HS-27A (cell line): ENCODE measurements around the gene STARD13.

Experiments used
- DNase-seq: peaks from one replicate; pipeline ENCODE4 v3.0.0-alpha.2; 2012; ENCODE audit warnings: low read depth, missing footprints

STARD13 gene

DNA sequence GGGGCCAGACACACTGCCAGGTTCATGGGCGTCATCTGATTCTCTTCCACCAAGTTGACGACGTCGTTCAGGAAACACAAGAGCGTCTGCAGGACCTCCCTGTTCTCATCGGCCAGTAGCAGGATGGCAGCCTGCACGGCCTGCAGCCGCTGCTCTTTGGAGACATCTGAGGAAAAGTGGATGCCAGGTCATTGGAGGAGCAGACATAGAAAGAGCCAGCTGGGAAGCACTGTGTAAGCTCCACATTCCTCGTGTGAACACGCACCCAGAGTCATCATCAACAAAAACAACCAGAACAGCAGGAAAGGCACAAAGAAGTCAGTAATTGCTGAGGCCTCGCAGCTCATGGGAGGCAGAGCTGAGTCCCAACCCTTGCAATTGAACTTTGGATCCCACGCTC, 172.8 kb downstream of the STARD13 start:
- DNase-seq = no peak

DNA sequence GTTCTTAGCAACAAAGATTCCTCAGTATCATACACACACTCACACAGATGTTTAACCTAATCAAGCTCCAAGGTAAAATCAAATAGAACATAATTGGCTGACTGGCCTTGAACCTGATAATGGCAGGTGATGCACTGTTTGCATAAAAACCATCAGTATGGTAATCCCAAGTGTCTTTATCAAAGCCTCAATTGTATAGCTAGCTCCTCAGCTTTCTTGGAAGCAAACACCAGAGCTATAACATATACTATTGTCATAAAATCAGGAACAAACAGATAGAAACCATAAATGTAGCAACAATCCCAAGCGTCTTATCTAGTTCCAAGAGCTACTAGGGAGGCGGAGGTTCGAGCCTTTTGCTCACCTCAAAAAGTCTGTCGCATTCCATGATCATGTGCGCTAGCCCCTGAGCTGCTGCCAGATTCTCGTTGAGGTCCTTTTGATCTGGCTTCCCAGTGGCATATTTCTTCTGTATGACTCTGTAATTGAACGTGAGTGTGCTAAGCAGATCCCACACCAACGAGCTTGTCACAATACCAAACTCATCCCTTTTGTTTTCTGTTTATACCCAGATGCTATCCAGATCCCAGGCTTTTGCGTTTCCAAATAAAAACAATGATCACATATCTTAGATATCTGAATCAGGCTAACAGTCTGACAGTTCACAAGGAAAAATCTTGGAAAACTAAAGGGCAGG, 174.0 kb downstream of the STARD13 start:
- DNase-seq = no peak

DNA sequence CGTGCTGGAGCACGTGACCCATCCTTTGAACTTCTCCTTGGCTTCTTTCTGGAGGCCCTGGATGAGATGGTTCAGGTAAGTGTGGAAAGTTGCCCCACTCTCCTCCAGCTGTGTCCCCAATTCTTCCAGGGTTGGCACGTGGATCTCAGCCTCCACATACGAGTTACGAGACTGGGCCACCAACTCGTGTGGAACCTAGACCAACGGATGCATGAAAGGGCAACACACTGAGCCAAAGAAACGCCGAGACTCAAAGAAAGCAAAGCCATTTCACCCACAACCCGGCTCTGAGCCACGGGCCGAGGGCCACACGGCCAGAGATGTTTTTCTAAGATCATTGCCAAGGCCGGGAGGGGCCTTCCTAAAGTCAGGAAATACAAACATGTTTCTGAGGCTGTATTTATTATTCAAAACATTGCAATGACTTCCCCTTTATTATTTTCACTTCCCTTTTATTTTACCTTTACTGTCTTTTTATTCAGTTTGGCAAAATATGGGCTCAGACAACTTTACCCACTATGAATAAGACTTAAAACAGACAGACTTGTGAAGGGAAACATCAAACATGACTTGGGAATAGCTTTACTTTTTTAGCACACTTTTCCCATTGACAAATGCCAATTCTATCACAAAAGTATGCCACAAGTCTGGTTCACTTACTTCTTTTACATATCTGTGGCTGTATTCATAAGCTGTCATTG, 174.7 kb downstream of the STARD13 start:
- no peak for DNase-seq

DNA sequence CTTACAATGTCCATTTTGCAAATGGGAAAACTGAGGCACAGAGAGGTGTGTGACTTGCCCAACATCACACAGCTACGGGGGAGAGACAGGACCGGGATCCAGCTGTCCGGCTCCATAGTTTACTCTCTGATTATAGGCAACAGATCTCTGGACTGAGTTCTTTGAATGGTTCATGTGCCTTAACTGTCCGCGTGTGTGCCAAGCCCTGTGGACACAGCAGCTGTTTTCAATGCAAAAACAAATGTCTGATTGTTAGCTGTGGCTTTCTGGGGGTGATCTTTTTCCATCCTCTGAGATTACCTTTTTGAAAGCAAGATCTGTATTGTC, 175.2 kb downstream of the STARD13 start:
- DNase-seq = no peak

DNA sequence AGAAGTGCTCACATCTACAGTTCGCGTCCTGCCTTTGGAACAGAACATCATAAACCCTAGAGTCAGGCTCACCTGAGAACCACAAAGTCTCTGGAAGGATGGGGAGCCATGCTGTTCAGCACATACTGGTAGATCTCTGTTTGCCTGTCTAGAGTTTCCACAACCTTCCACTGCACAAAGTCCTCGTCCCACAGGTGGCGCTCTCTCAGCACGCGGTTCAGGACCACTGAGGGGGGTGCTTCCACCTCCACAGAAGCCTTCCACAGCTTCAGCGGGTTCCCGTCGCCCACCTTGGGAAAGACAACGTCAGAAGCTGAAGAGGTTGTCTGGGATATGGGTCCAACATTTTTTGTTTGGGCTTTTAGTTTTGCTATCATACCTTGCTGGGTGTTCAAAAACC, 175.8 kb downstream of the STARD13 start:
- DNase-seq = no peak

DNA sequence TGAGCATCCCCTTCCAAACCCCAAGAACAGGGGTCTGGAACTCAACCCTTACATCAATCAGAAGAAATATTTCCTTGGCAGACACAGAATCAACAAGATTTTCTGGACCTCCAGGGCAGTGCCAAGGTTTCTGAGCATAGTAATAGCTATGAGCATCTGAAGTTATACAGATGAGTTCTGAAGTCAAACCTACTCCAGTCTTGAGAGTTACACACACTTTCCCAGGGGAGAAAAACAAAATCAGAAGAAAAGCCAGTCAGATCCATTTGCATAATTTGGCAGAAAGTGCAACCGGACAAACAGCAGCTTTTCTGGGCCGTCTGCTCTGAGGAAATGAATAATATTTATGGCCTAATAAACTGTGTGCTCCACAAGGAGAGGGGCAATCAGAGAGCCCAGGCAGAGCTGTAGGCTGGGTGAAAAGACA, 176.3 kb downstream of the STARD13 start:
- no peak for DNase-seq

DNA sequence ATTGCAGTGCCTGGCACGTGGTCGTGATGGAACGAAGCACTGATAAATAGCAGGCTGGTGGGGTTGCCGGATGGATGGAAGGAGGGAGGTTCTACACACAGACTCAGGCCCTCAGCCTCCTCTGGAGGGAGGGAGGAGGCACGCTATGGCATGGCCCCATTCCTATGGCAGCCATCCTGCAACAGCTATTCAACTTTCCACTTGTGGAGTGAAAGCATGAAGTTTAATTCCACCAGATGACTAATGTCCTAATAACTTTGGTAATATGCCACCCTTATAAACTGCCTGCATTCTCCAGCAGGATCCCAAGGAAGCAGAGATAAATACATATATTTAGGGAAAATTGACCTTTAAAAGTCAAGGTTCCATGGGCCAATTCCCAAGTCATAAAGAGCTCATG, 176.9 kb downstream of the STARD13 start:
- DNase-seq = no peak

DNA sequence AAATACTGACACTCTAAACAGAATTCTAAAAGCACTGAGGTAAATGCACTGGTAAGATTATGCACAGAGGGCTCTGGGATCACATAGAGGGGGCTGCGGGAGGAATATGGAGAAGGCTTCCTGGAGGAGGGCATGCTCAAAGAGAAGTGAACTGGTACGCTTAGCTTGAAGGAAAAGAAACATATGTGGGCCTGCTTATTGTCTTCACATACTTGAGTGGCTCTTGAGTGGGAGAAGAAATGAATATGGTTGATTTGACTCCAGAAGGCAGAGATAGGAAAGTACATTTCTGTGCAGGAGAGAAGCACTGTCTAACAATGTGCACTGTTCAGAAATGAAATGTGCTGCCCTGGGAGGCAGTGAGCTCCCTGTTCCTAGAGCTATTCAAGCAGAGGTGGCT, 178.2 kb downstream of the STARD13 start:
- DNase-seq = no peak

DNA sequence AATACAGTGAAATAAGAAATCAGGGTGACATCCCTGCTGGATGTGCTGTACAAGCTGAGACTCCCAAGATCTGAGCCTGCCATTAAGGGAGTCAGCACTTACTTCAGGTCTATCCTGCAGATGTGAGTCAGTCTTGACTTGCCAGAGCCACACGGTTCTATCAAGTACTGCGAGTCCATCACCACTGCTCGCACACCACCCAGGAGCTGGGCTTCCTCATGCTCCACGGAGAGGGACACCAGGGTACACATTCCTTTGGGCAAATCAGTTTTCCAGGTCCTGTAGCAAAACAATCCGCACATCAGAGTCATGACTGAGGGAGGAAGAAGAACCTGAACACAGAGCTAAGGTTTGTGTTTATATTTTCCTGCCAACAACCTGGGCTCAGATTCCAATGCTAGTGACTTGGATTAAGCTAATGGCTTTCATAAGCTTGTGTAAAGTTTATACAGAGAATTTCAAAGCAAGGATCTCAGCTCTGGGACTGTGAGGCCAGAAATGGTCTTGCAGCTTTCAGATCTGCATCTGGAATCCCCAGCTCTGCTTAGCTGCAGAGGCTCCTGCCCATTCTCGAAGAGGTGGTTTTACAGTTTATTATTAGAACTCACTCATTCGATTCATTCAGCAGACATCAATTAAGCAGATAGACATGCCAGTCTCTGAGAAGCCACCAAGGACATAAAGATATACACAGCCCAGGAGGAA, 178.7 kb downstream of the STARD13 start:
- no peak for DNase-seq

DNA sequence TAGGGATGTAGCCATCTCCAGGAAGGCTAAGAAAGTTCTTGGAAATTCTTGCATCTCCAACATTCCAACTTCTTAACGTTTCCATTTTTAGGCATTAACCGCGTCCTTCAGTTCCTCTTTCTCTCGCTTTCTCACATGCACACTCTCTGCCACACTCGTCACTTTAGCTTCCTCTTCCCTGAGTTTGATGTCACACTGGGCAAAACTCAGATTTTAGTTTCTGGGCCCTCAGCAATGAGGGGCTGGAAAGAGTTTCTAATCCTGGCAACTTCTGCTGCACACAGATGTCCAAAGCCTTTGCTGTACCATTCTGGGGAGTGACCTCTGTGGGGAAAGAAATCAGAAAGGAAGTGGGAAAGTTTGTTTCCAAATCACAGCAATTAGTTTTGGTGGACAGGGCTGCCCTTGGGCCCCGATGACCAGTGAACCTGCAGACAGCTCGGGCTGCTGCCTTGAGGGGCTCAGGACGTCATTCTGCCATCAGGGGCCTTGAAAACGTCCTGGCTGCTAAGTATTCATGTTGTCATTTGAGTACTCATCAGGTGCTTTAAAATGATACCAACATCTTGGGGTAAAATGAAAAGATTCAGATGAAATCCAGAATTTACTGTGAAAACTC, 180.1 kb downstream of the STARD13 start:
- no peak for DNase-seq

DNA sequence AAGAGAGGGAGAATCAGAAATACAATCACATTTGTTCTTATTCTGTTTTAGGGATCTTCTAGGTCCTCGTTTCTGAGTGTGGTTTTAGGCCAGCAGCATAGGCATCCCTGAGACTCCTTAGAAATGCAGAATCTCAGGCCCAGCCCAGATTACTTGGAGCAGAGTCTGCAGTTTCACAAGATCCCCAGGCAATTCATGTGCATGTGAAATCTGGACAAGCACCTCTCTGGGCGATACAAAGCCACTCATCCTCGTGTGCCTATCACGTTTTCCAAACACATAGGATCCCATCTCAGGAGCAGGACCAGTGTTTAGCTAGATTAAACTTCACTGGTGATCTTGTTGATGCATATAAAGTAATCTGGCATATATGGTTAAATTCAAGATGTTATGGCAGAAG, 182.1 kb downstream of the STARD13 start:
- no peak for DNase-seq

DNA sequence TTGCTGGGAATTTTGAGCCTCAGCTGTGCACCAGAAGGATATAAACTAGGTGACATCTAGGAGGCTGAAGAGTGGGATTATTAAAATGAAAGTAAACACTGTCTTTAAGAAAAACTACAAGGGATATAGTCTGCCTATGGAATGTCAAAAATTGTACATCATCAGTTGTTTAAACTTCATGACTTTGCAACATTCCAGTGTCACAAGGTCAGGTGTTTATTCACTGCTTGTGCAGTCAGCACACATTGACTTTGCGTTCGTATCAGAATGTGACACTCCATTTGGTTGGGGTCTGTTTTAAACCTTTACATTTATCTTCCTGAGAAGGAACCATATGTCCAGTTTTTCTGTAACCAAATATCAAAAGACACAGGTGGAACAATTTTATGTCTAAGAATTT, 183.7 kb downstream of the STARD13 start:
- DNase-seq = no peak

DNA sequence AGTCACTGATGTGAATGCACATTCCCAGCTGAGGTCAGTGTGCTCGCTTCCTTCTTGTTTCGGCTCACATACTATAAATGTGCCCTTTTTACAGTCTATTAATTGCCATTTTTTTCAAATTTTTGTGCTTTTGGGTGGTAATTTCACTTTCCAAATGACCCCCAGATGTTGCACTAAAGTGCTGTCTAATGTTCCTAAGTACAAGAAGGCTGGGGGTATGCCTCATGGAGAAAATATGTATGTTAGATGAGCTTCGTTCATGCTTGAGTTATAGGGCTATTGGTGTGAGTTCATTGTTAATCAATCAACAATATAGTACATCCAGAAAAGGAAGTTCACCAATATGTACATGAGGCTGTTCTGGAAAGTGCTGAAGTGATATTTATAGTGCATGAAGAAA, 184.7 kb downstream of the STARD13 start:
- no peak for DNase-seq

DNA sequence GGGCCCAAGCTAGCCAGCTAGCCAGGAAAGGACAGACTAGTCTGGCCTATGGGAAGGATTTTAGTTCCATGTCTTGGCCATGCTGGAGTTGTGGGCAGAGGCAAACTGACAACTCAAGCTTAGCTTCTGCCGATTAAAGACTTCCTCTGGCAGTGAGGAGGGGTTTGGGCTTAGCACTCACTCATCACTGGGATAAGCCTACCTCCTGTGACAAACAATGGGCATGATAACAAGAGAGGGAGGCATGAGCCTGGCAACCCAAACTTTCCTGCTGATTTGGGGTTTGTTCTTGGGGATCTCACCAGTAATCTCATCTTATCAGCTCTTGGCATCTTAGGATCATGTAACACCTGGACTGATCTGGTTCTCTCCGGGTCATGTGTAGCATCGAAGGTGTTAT, 185.7 kb downstream of the STARD13 start:
- no peak for DNase-seq

DNA sequence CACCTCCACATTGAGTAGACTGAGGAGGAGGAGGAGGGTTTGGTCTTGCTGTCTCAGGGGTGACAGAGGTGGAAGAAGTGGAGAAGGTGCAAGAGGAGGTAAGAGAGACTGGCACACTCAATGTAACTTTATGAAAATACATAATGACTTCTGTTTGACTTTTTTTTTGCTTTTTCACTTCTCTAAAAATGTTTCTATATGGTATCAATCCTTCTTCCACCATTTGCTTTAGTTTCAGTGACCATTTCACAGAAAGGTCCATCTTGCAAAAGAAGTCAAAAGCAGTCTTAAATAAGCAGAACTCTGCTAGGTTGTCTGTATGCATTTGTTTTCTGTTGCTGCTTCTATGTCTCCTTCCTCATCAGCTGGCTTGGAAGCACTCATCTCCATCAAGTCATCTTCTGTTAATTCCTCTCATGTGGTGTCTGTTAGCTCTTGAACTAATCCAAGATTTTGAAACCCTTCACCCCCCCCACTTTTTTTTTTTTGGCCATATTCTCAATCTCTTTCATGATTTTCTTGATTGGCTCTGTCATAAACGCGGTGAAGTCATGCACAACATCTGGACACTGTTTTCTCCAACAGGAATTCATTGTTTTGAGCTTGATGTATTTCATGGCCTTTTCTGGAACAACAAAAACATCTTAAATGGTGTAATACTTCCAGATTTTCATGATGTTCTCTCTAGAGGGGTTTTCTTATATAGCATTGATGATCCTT, 188.5 kb downstream of the STARD13 start:
- no peak for DNase-seq

DNA sequence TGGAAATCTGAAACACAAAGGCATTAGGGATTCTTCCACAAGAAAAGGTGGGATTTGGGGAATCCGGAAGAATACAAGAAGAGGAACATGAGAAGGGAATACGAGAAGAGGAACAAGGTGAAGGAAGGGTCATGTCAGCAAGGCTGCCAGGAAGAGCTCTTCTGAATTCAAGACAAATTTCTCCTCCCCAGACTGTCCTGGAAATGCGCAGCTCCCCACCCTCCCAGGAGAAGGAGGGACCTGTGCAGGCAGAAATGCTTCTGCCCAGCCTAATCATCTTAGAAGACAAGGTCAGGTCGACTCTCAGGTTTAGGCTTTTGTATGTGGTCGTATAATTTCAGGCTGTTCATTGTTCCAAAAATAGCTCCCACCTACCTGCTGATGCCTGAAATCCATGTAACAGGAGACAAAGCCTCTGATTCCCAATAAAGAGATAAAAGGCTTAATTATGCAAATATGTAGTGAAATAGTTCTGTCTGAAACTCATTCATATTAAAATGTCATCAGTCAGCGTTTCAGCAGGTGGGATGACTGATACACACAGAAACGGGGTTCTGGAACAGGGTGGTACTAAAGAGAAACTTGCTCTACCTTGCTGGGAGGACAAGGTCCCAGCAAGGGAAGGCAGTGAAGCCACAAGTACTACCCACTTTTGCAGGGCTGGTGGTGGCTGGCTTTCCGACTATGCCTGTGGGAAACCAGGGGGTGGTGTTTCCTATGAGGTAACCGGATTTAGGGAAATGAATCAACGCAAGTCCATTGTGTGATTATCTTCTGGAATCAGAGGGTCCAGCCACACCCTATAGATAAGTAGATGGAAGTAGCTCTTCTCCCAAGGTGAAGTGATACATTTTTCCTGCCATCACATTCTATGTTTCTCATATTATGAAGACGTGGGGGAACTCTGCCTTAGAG, 193.2 kb downstream of the STARD13 start:
- DNase-seq = no peak

DNA sequence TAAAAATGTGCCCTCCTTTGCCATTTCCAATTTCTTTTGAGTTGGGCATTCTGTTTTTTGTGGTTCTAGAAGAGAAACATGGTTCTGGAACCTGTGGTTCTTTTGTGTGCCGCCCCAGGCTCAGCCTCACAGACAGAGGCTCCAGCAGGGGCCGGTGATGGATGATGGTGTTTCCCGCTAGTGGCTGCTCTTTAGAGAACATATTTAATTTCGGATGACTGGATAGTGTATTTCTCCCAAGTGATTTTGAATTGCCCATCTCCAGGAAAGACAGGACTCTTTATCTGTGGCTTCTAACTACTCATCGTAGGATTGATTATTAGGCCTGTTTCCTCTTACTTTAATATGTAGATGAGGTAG, 194.2 kb downstream of the STARD13 start:
- DNase-seq = no peak

DNA sequence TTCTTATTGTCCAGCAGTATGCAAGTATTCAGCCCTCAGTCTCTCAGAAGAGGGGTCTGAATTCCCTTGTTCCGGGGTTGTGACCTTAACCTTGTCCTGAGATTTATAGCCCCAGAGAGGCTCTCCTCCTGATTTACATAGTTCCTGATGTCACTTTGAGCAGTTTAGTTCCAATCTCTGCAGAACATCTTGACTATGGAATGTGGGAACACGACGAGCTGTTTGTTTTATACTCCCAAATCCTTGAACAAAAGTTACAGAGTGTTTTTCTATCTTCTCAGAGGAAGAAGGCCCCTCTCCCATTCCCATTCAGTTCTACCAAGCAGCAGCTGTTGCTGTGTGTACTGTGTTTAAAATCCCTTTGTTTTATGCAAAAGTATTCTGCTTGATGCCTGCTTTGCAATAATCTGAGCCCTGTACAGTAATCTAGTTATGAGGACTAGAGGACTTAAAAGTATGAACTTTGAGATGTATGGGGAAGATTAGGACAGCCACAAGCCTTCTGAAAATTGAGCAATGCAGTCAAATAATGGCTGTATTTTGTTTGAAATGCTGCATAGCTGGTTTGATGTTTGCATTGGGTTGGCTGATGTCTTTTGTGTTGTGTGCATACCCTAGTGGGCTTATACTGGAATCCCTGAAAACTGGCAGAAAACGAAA, 194.7 kb downstream of the STARD13 start:
- DNase-seq = no peak

DNA sequence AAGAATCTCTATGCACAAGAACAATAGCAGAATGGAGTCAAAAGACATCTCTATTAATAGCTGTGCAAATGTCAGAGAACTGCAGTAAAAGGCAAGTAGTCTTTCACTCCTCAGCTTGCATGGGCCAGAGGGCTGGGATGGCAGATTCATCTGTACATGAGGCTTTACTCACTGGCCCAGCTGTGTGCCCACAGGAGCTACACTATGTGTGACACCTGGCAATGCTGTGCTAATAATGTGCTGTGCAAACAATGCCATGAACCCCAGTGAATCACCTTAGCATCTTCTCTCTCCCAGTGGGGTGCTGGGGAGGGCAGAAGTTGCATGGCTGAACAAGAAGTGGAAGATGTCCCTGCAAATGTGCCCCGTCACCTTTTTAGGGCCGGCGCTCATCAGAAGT, 196.2 kb downstream of the STARD13 start:
- no peak for DNase-seq

DNA sequence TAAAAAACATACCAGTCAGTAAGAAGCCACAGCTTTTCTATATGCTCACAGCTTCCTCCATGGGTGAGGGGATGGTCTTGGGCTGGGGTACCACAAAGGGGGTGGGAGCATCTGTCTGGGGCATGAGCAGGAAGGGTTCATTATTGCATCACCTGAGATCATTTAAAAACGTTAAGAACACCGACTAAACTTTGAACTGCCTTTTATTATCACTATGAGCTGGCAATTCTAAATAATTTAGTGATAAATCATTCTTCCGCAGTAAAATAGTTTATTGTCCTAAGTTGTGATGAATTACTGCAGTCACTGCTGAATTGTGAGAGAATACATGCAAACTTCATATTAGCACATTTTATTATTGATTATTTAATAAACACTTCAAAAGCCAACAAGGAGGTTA, 197.8 kb downstream of the STARD13 start:
- no peak for DNase-seq

DNA sequence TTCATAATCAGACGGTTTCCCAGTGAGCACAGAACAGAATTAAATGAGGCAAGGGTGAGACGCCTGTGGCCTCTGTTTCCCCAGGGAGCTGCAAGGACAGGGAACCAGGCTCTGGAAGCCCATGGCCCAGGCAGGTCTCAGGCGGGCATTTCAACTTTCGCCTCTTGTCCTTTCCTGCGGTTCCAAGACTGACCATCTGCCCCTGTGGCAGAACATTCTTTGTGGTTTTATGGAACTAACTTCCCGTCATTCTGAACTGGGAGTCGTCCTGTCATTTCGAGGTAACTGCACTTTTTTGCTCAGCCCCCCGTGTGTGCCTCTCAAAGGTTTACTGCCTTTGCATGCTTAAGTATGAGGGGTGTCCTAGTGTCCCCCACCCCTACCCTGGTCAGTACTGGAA, 198.5 kb downstream of the STARD13 start:
- DNase-seq = peak; percentile 39
